ENCODE data around the gene METTL9. TPM values are rescaled to one million over a fixed set of nuclear protein-coding genes. Genes with fewer than 3 reads are reported as not detected.

METTL9 gene
- total and polyA plus RNA-seq, 2 donors (not counting 1 experiment from before 2014, with no cell fraction given) = 124 to 163 TPM

DNA sequence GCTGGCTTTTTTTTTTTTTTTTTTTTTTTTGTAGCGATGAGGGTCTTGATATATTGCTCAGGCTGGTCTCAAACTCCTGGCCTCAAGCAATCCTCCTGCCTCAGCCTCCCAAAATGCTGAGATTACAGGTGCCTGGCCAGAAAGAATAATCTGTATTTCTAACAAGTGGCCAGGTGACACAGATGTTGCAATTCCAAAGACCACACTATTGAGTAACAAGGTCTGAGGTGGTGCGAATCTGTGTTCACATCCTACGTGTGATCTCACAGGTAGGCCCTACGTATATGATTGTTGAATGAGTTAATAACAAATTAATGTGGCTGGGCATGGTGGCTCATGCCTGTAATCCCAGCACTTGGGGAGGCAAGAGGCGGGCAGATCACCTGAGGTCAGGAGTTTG lies 97.7 kb downstream of the METTL9 start:
- H3K36me3 ChIP-seq (ENCODE audit: control insufficient read depth, insufficient read depth, low read length) = no peaks in the 10 kb centered on the region
- H3K9ac ChIP-seq (ENCODE audit: insufficient read depth, low read length) = no peak overlapping the region
- H3K79me2 ChIP-seq (ENCODE audit: control insufficient read depth, insufficient read depth, low read length) = no peaks in the 10 kb centered on the region
- no peak overlapping the region for H3K4me3 ChIP-seq (replicated peaks in 1 of 4; ENCODE audit: control extremely low read depth in 1 of 4, insufficient read depth in 1 of 4, low read depth in 3 of 4, low read length in 4 of 4)
- H4K20me1 ChIP-seq (ENCODE audit: control insufficient read depth, extremely low read depth, insufficient read depth, low read length) = no peaks in the 10 kb centered on the region
- no peak overlapping the region for H3K4me2 ChIP-seq (ENCODE audit: extremely low read depth, insufficient read depth, low read length)
- DNase-seq (ENCODE audit: low read depth in 2 of 2) = no peak
- H3K9me3 ChIP-seq (ENCODE audit: control insufficient read depth, insufficient read depth, low read depth, low read length) = no peaks in the 10 kb centered on the region
- no peak overlapping the region for H3K27ac ChIP-seq (ENCODE audit: insufficient read depth, low read length)
- no peaks in the 10 kb centered on the region for H3K27me3 ChIP-seq (ENCODE audit: control insufficient read depth, insufficient read depth, low read length)
- no peak overlapping the region for H2AFZ ChIP-seq (ENCODE audit: low read length)
- no peak for TF ChIP-seq CTCF (conservative IDR thresholded peaks at IDR 0.05 in 1 of 2, IDR thresholded peaks at IDR 0.05 in 1 of 2; ENCODE audit: low read depth in 1 of 2, low read length in 2 of 2)
- no peak for TF ChIP-seq EZH2 (IDR thresholded peaks at IDR 0.05; ENCODE audit: low read length, missing control alignments)
- H3K4me1 ChIP-seq (ENCODE audit: control insufficient read depth, extremely low read depth, insufficient read depth, low read length) = no peaks in the 10 kb centered on the region

- TF ChIP-seq CTCF (conservative IDR thresholded peaks at IDR 0.05 in 1 of 2, IDR thresholded peaks at IDR 0.05 in 1 of 2; ENCODE audit: low read depth in 1 of 2, low read length in 2 of 2) = no peak
- no peak for TF ChIP-seq EZH2 (IDR thresholded peaks at IDR 0.05; ENCODE audit: low read length, missing control alignments)
- Histone ChIP-seq H3K27ac (ENCODE audit: insufficient read depth, low read length) (no peak overlapping the region), H2AFZ (ENCODE audit: low read length) (no peak overlapping the region), H3K9ac (ENCODE audit: insufficient read depth, low read length) (no peak overlapping the region), H3K36me3 (ENCODE audit: control insufficient read depth, insufficient read depth, low read length) (no peaks in the 10 kb centered on the region), H3K4me1 (ENCODE audit: control insufficient read depth, extremely low read depth, insufficient read depth, low read length) (no peaks in the 10 kb centered on the region), H3K9me3 (ENCODE audit: control insufficient read depth, insufficient read depth, low read depth, low read length) (no peaks in the 10 kb centered on the region), H3K27me3 (ENCODE audit: control insufficient read depth, insufficient read depth, low read length) (no peaks in the 10 kb centered on the region), H3K4me2 (ENCODE audit: extremely low read depth, insufficient read depth, low read length) (no peak overlapping the region), H3K79me2 (ENCODE audit: control insufficient read depth, insufficient read depth, low read length) (no peaks in the 10 kb centered on the region), H4K20me1 (ENCODE audit: control insufficient read depth, extremely low read depth, insufficient read depth, low read length) (no peaks in the 10 kb centered on the region), H3K4me3 (replicated peaks in 1 of 4; ENCODE audit: control extremely low read depth in 1 of 4, insufficient read depth in 1 of 4, low read depth in 3 of 4, low read length in 4 of 4) (no peak overlapping the region)
- no peak for DNase-seq (ENCODE audit: low read depth in 2 of 2)
Measured at GRCh38 chr16:21698169-21699032, 99.0 kb downstream of the METTL9 start.

DNA sequence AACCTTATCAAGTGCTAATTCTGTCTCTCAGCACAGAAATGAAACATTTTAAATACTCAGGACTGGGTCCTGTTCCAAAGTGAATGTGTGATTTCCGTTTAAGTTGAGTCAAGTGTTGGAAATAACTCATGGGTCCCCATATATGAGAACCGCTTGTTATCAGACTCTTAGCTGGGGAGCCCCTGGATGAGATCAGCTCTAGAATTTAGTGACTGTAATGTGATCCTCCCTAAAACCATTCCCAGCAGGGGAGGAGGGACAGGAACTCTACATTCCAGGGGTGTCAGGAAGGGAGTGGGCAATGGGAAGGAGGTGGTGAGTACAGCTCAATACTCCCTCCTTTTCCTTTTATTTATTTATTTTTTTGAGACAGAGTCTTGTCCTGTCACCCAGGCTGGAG lies 101.9 kb downstream of the METTL9 start:
- no peak overlapping the region for H2AFZ ChIP-seq (ENCODE audit: low read length)
- H3K9ac ChIP-seq (ENCODE audit: insufficient read depth, low read length) = no peak overlapping the region
- TF ChIP-seq CTCF (conservative IDR thresholded peaks at IDR 0.05 in 1 of 2, IDR thresholded peaks at IDR 0.05 in 1 of 2; ENCODE audit: low read depth in 1 of 2, low read length in 2 of 2) = no peak
- no peak for TF ChIP-seq EZH2 (IDR thresholded peaks at IDR 0.05; ENCODE audit: low read length, missing control alignments)
- no peak overlapping the region for H3K4me2 ChIP-seq (ENCODE audit: extremely low read depth, insufficient read depth, low read length)
- H3K79me2 ChIP-seq (ENCODE audit: control insufficient read depth, insufficient read depth, low read length) = no peaks in the 10 kb centered on the region
- H3K27ac ChIP-seq (ENCODE audit: insufficient read depth, low read length) = no peak overlapping the region
- no peak overlapping the region for H3K4me3 ChIP-seq (replicated peaks in 1 of 4; ENCODE audit: control extremely low read depth in 1 of 4, insufficient read depth in 1 of 4, low read depth in 3 of 4, low read length in 4 of 4)
- H4K20me1 ChIP-seq (ENCODE audit: control insufficient read depth, extremely low read depth, insufficient read depth, low read length) = no peaks in the 10 kb centered on the region
- H3K27me3 ChIP-seq (ENCODE audit: control insufficient read depth, insufficient read depth, low read length) = no peaks in the 10 kb centered on the region
- no peaks in the 10 kb centered on the region for H3K36me3 ChIP-seq (ENCODE audit: control insufficient read depth, insufficient read depth, low read length)
- H3K4me1 ChIP-seq (ENCODE audit: control insufficient read depth, extremely low read depth, insufficient read depth, low read length) = no peaks in the 10 kb centered on the region
- no peaks in the 10 kb centered on the region for H3K9me3 ChIP-seq (ENCODE audit: control insufficient read depth, insufficient read depth, low read depth, low read length)
- no peak for DNase-seq (ENCODE audit: low read depth in 2 of 2)

Data from fibroblast of lung (primary cell).